Lung microvascular endothelial cell (primary cell): ENCODE data around the gene TENT5D. TPM values are rescaled to one million over a fixed set of nuclear protein-coding genes. Genes with fewer than 3 reads are reported as not detected.
"Not testable (repeated sequence)": the region's sequence is repeated elsewhere in the genome, so short reads cannot be mapped to it uniquely, and the experiment has no call there.

Source experiments
- DNase-seq, 2 donors: peaks; one replicate each; pipeline versions ENCODE4 v3.0.0 to v3.0.0-alpha.2; 2010; ENCODE audit warnings: low read depth in 2 of 2
- total RNA-seq: library from RNA; depleted of rRNA; stranded (reverse); fragments of >200 nt; gene quantifications from 2 replicates; pipeline ENCODE4 v1.2.1, GENCODE V29; 2014

TENT5D gene
- not detected in 2 replicates for total RNA-seq

- no peak for DNase-seq
Measured at GRCh38 chrX:80420147-80420546, at the start of gene TENT5D. TENT5D (plus strand) TSS chrX:80420447; CDS start chrX:80442540, 22,093 bp downstream.

GRCh38 chrX:80385651-80386050 is 34.6 kb upstream of the TENT5D start:
- not testable (repeated sequence) for DNase-seq

GRCh38 chrX:80388206-80388605 is 32.0 kb upstream of the TENT5D start:
- DNase-seq, result no peak

- DNase-seq, result no peak
Measured at GRCh38 chrX:80412042-80412441, 8.2 kb upstream of the TENT5D start.

GRCh38 chrX:80423000-80423399 is 2.8 kb downstream of the TENT5D start:
- no peak for DNase-seq

GRCh38 chrX:80423744-80424143 is 3.5 kb downstream of the TENT5D start:
- no peak for DNase-seq

GRCh38 chrX:80430826-80431504 is 10.7 kb downstream of the TENT5D start:
- DNase-seq, result no peak

- DNase-seq, result no peak
Measured at GRCh38 chrX:80431505-80431832, 11.2 kb downstream of the TENT5D start.

GRCh38 chrX:80432441-80432840 is 12.2 kb downstream of the TENT5D start:
- no peak for DNase-seq

GRCh38 chrX:80432863-80433262 is 12.6 kb downstream of the TENT5D start:
- no peak for DNase-seq

GRCh38 chrX:80468166-80468565 is 47.9 kb downstream of the TENT5D start:
- not testable (repeated sequence) for DNase-seq

GRCh38 chrX:80471582-80471981 is 51.3 kb downstream of the TENT5D start:
- DNase-seq, result no peak

GRCh38 chrX:80485543-80485942 is 65.3 kb downstream of the TENT5D start:
- no peak for DNase-seq

- DNase-seq, result no peak
Measured at GRCh38 chrX:80486299-80486698, 66.1 kb downstream of the TENT5D start.

- DNase-seq, result no peak
Measured at GRCh38 chrX:80489166-80489565, 68.9 kb downstream of the TENT5D start.
